Stomach (tissue), 9 donors: ENCODE results near the gene RAI14. TPM values are rescaled to one million over a fixed set of nuclear protein-coding genes. Genes with fewer than 3 reads are reported as not detected.

Experiments
- DNase-seq, 2 donors: peaks; one replicate each; pipeline versions ENCODE4 v3.0.0 to v3.0.0-alpha.2; 2013 to 2019
- H3K27ac ChIP-seq, 5 donors: fragments of 200-600 bp in 4 of 5; sonication (generic) in 4 of 5; one replicate each; pipeline ENCODE4 v1.5.1; 2013 to 2019; ENCODE audit warnings: mild to moderate bottlenecking in 1 of 5, moderate library complexity in 1 of 5
- H3K27me3 ChIP-seq, 3 donors: fragments of 200-600 bp; sonication (generic); one replicate each; pipeline ENCODE4 v1.5.1; 2017 to 2019; ENCODE audit warnings: mixed run types in 1 of 3
- H3K36me3 ChIP-seq, 4 donors: fragments of 200-600 bp; sonication (generic); 1 replicate in 3 of 4; 2 replicates in 1 of 4; pipeline ENCODE4 v1.5.1; 2016 to 2019
- H3K4me1 ChIP-seq, 4 donors: fragments of 200-600 bp; sonication (generic); one replicate each; pipeline ENCODE4 v1.5.1; 2016 to 2019
- H3K4me3 ChIP-seq, 4 donors: fragments of 200-600 bp; sonication (generic) in 3 of 4; one replicate each; pipeline ENCODE4 v1.5.1; 2016 to 2019; ENCODE audit warnings: mild to moderate bottlenecking in 1 of 4
- H3K9me3 ChIP-seq, 4 donors: fragments of 200-600 bp; sonication (generic); one replicate each; pipeline ENCODE4 v1.5.1; 2016 to 2019
- CTCF ChIP-seq, 7 experiments: fragments of 450-650 bp in 4 of 7; fragments of 200-600 bp in 3 of 7; sonication (generic) in 3 of 7; IDR thresholded peaks; one replicate each; pipeline ENCODE4 v1.5.1; 2016 to 2019; ENCODE audit warnings: antibody characterized with exemption in 7 of 7, control low read depth in 2 of 7, mild to moderate bottlenecking in 1 of 7
- EP300 ChIP-seq: sonication (generic); formaldehyde crosslinking; IDR thresholded peaks from one replicate; pipeline ENCODE4 v1.6.1; 2017; ENCODE audit warnings: antibody characterized with exemption
- POLR2A ChIP-seq, 4 donors: fragments of 450-650 bp; IDR thresholded peaks; one replicate each; pipeline ENCODE4 v1.6.1; 2016; ENCODE audit warnings: antibody characterized with exemption in 4 of 4, control low read depth in 2 of 4, mild to moderate bottlenecking in 1 of 4, moderate library complexity in 1 of 4
- POLR2AphosphoS5 ChIP-seq, 3 donors: sonication (generic); formaldehyde crosslinking; IDR thresholded peaks; one replicate each; pipeline ENCODE4 v1.6.1; 2016; ENCODE audit warnings: antibody characterized with exemption in 3 of 3
- WGBS, 5 donors: extraction: QIAGEN DNeasy Blood & Tissue Kit in 3 of 5; methylation state at CpG; one replicate each; pipeline versions ENCODE4 v1.1.5 to v1.1.7; 2013 to 2018; 5-methylcytosine and 5-hydroxymethylcytosine counted together
- intact Hi-C: fragments of 100-400 bp; cut with DNase I; formaldehyde crosslinking; loops from one replicate; pipeline ENCODE4 v1.15.1; 2023; ENCODE audit warnings: low total_unique reads
- polyA plus RNA-seq, 3 donors: library from polyadenylated mRNA; stranded (reverse); fragments of 200-250 nt; gene quantifications; one replicate each; pipeline ENCODE4 v1.2.3, GENCODE V29; 2013
- total RNA-seq, 5 donors: library from RNA; depleted of rRNA; stranded (reverse); fragments of >200 nt; gene quantifications; one replicate each; pipeline versions ENCODE4 v1.1.0 to v1.2.3, GENCODE V29; 2014 to 2016
- donor health status: healthy with polysubstance abuse.
- donor health status: Bipolar disorder and iron deficiency.
- donor health status: healthy.

The RAI14 gene
- total and polyA plus RNA-seq, 8 donors = 5.1 to 62.4 (median 24.1) TPM

GRCh38 chr5:34804913-34805312, 148.8 kb downstream of the RAI14 start:
- 86 to 93% (median 87%) methylated on average over 5 of the region's 5 CpGs for WGBS, 5 donors
- no peak for DNase-seq
- no peak overlapping the region for H3K27ac ChIP-seq
- H3K27me3 ChIP-seq = no peaks in the 10 kb centered on the region
- no peaks in the 10 kb centered on the region for H3K9me3 ChIP-seq
- intact Hi-C loops = no loop called here
- no peak overlapping the region for H3K4me3 ChIP-seq
- peaks cover 0 to 66% (median 43%) of the 10 kb centered on the region in 4 donors for H3K36me3 ChIP-seq
- TF ChIP-seq POLR2A (IDR thresholded peaks at IDR 0.05) (no peak), EP300 (no peak), CTCF (IDR thresholded peaks at IDR 0.05) (no peak), POLR2AphosphoS5 (IDR thresholded peaks at IDR 0.05) (no peak)
- H3K4me1 ChIP-seq = no peaks in the 10 kb centered on the region

- H3K36me3 ChIP-seq = peaks cover 0 to 51% (median 34%) of the 10 kb centered on the region in 4 donors
- no peak for DNase-seq
- H3K4me3 ChIP-seq = no peak overlapping the region
- no peaks in the 10 kb centered on the region for H3K4me1 ChIP-seq
- no peaks in the 10 kb centered on the region for H3K9me3 ChIP-seq
- TF ChIP-seq POLR2A (IDR thresholded peaks at IDR 0.05) (no peak), EP300 (no peak), CTCF (IDR thresholded peaks at IDR 0.05) (no peak), POLR2AphosphoS5 (IDR thresholded peaks at IDR 0.05) (no peak)
- H3K27ac ChIP-seq = no peak overlapping the region
- no peaks in the 10 kb centered on the region for H3K27me3 ChIP-seq
- WGBS, 5 donors = 88 to 97% (median 93%) methylated on average over 6 of the region's 6 CpGs
- intact Hi-C loops = no loop called here
Observed at GRCh38 chr5:34806532-34806931, 150.4 kb downstream of the RAI14 start.

- no peaks in the 10 kb centered on the region for H3K9me3 ChIP-seq
- no peak for DNase-seq
- no peaks in the 10 kb centered on the region for H3K4me1 ChIP-seq
- TF ChIP-seq POLR2AphosphoS5 (IDR thresholded peaks at IDR 0.05) (no peak), EP300 (no peak)
- intact Hi-C loops = no loop called here
- 76 to 92% (median 79%) methylated on average over 1 of the region's 1 CpG for WGBS, 5 donors
- no peak overlapping the region for H3K4me3 ChIP-seq
- peaks cover 5 to 44% (median 33%) of the 10 kb centered on the region in 4 donors for H3K36me3 ChIP-seq
- H3K27me3 ChIP-seq = no peaks in the 10 kb centered on the region
- H3K27ac ChIP-seq = no peak overlapping the region
Observed at GRCh38 chr5:34811706-34812105, 155.6 kb downstream of the RAI14 start.

- 63 to 74% (median 67%) methylated on average over 3 of the region's 3 CpGs for WGBS, 5 donors
- intact Hi-C loops = no loop called here
- Histone ChIP-seq H3K27me3 (no peaks in the 10 kb centered on the region), H3K9me3 (no peaks in the 10 kb centered on the region), H3K36me3 (peaks cover 5 to 46% (median 33%) of the 10 kb centered on the region in 4 donors), H3K27ac (no peak overlapping the region), H3K4me3 (no peak overlapping the region), H3K4me1 (no peaks in the 10 kb centered on the region)
- DNase-seq = no peak
- TF ChIP-seq CTCF (IDR thresholded peaks at IDR 0.05) = no peak
- TF ChIP-seq POLR2AphosphoS5 (IDR thresholded peaks at IDR 0.05) = no peak
- TF ChIP-seq POLR2A (IDR thresholded peaks at IDR 0.05) = no peak
- TF ChIP-seq EP300 = no peak
Observed at GRCh38 chr5:34813509-34813908, 157.4 kb downstream of the RAI14 start.

- Histone ChIP-seq H3K9me3 (no peaks in the 10 kb centered on the region), H3K36me3 (peaks cover 5 to 62% (median 41%) of the 10 kb centered on the region in 4 donors), H3K4me3 (no peak overlapping the region), H3K27me3 (no peaks in the 10 kb centered on the region), H3K27ac (no peak overlapping the region), H3K4me1 (no peaks in the 10 kb centered on the region)
- DNase-seq = no peak
- TF ChIP-seq POLR2AphosphoS5 (IDR thresholded peaks at IDR 0.05) = no peak
- TF ChIP-seq POLR2A (IDR thresholded peaks at IDR 0.05) = no peak
- WGBS, 5 donors = 89 to 100% (median 93%) methylated on average over 3 of the region's 3 CpGs
- intact Hi-C loops = no loop called here
Observed at GRCh38 chr5:34817558-34818351, 161.6 kb downstream of the RAI14 start.
